WTC11 (cell line): ENCODE data around the gene WNT6. TPM values are rescaled to one million over a fixed set of nuclear protein-coding genes. Genes with fewer than 3 reads are reported as not detected.

Source experiments
- ATAC-seq: fragments of 200-7000 bp; cut with Tn5 transposase; 2 replicates; pipeline ENCODE4 v1.10.0; 2021; ENCODE audit warnings: mild to moderate bottlenecking, moderate library complexity
- CTCF ChIA-PET: fragments of 300-600 bp; sonication (Branson Sonifier 250); formaldehyde crosslinking; loops from one replicate; lab custom pipeline; 2021; ENCODE audit warnings: antibody characterized with exemption; lab: Charles Lee
- POLR2A ChIA-PET: fragments of 350-600 bp; sonication (Branson Sonifier 250); formaldehyde crosslinking; loops from one replicate; lab custom pipeline; 2021; ENCODE audit warnings: antibody characterized with exemption; lab: Charles Lee
- DNase-seq: peaks from one replicate; pipeline ENCODE4 v3.0.0; 2021; ENCODE audit warnings: low spot score
- H3K27ac Mint-ChIP-seq: 2 replicates; pipeline ENCODE4 v1.8.0; 2021; ENCODE audit warnings: mixed read lengths
- H3K27me3 Mint-ChIP-seq: 2 replicates; pipeline ENCODE4 v1.8.0; 2021; ENCODE audit warnings: low read depth, mild to moderate bottlenecking, moderate library complexity, mixed read lengths
- H3K36me3 Mint-ChIP-seq: 2 replicates; pipeline ENCODE4 v1.8.0; 2021; ENCODE audit warnings: mixed read lengths
- H3K4me1 Mint-ChIP-seq: 2 replicates; pipeline ENCODE4 v1.8.0; 2022; ENCODE audit warnings: mixed read lengths
- H3K4me3 Mint-ChIP-seq: 2 replicates; pipeline ENCODE4 v1.8.0; 2021; ENCODE audit warnings: mild to moderate bottlenecking, moderate library complexity, mixed read lengths
- H3K9me3 Mint-ChIP-seq: 2 replicates; pipeline ENCODE4 v1.8.0; 2021; ENCODE audit warnings: mixed read lengths
- CREM ChIP-seq: sonication (generic); formaldehyde crosslinking; IDR thresholded peaks from 2 replicates; pipeline ENCODE4 v1.8.1; 2022; ENCODE audit warnings: mild to moderate bottlenecking, missing genetic modification reagents, moderate library complexity
- E2F5 ChIP-seq: sonication (generic); formaldehyde crosslinking; IDR thresholded peaks from 2 replicates; pipeline ENCODE4 v1.8.1; 2022; ENCODE audit warnings: mild to moderate bottlenecking, moderate library complexity, missing genetic modification reagents
- ERG ChIP-seq: fragments of 250-450 bp; sonication (Bioruptor Pico); IDR thresholded peaks from 2 replicates; pipeline ENCODE4 v1.8.0; 2021; ENCODE audit warnings: mild to moderate bottlenecking
- ESRRA ChIP-seq: sonication (generic); formaldehyde crosslinking; IDR thresholded peaks from 2 replicates; pipeline ENCODE4 v1.8.1; 2022; ENCODE audit warnings: mild to moderate bottlenecking, missing genetic modification reagents, borderline replicate concordance
- FOXP1 ChIP-seq: sonication (generic); formaldehyde crosslinking; IDR thresholded peaks from 2 replicates; pipeline ENCODE4 v1.8.0; 2022; ENCODE audit warnings: missing genetic modification reagents, mild to moderate bottlenecking, moderate library complexity, borderline replicate concordance
- MLX ChIP-seq: sonication (generic); formaldehyde crosslinking; IDR thresholded peaks from 2 replicates; pipeline ENCODE4 v1.8.1; 2023; ENCODE audit warnings: mild to moderate bottlenecking, missing genetic modification reagents, moderate library complexity
- RELA ChIP-seq: sonication (generic); formaldehyde crosslinking; IDR thresholded peaks from 2 replicates; pipeline ENCODE4 v1.8.1; 2022; ENCODE audit warnings: missing genetic modification reagents, mild to moderate bottlenecking, borderline replicate concordance
- SP1 ChIP-seq: sonication (generic); formaldehyde crosslinking; conservative IDR thresholded peaks from 2 replicates; pipeline ENCODE4 v1.8.1; 2022; ENCODE audit warnings: missing genetic modification reagents
- STAT6 ChIP-seq: sonication (generic); formaldehyde crosslinking; conservative IDR thresholded peaks from 2 replicates; pipeline ENCODE4 v1.8.1; 2023; ENCODE audit warnings: mild to moderate bottlenecking, low read depth, missing genetic modification reagents, moderate library complexity
- TP53 ChIP-seq: sonication (generic); formaldehyde crosslinking; IDR thresholded peaks from 2 replicates; pipeline ENCODE4 v1.8.1; 2023; ENCODE audit warnings: mild to moderate bottlenecking, missing genetic modification reagents
- ZMAT4 ChIP-seq: fragments of 250-450 bp; sonication (Bioruptor Pico); IDR thresholded peaks from 2 replicates; pipeline ENCODE4 v1.9.0; 2021; ENCODE audit warnings: mild to moderate bottlenecking
- total RNA-seq: library from RNA; stranded (reverse); gene quantifications from 3 replicates; pipeline ENCODE4 v1.2.3, GENCODE V29; 2021

The WNT6 gene
- total RNA-seq, 1 experiment from 2014 or later = not detected

GRCh38 chr2:218812096-218812815 is 47.3 kb upstream of the WNT6 start:
- no peak for ATAC-seq
- H3K4me1 Mint-ChIP-seq = no peaks in the 10 kb centered on the region
- H3K4me3 Mint-ChIP-seq = no peak overlapping the region
- ChIA-PET POLR2A (no interaction called here), CTCF (interaction anchor here (0.9 kb wide), 1 partner anchor 102 kb away, joined by 3 read pairs; the partner anchor contains the start of gene TTLL4)
- no peak overlapping the region for H3K27ac Mint-ChIP-seq
- H3K36me3 Mint-ChIP-seq = no peaks in the 10 kb centered on the region
- TF ChIP-seq CREM (CRISPR knock-in tag) (no peak), FOXP1 (CRISPR knock-in tag) (no peak), MLX (CRISPR knock-in tag) (no peak), TP53 (CRISPR knock-in tag) (no peak), STAT6 (CRISPR knock-in tag) (no peak), ZMAT4 (CRISPR knock-in tag) (no peak), RELA (no peak), SP1 (CRISPR knock-in tag) (no peak), E2F5 (CRISPR knock-in tag) (no peak), ERG (CRISPR knock-in tag) (no peak)
- TF ChIP-seq, all 79 proteins: peak for 0
- no peak for DNase-seq
- Mint-ChIP-seq H3K9me3 (no peaks in the 10 kb centered on the region), H3K27me3 (no peaks in the 10 kb centered on the region)

GRCh38 chr2:218812861-218813260 is 46.7 kb upstream of the WNT6 start:
- no peak for ATAC-seq
- no peak overlapping the region for H3K27ac Mint-ChIP-seq
- no peaks in the 10 kb centered on the region for H3K27me3 Mint-ChIP-seq
- H3K4me1 Mint-ChIP-seq = no peaks in the 10 kb centered on the region
- ChIA-PET POLR2A (interaction anchor here (0.6 kb wide), 1 partner anchor 78 kb away, joined by 4 read pairs; no protein-coding TSS in a partner anchor), CTCF (interaction anchor here (0.9 kb wide), 1 partner anchor 103 kb away, joined by 3 read pairs; the partner anchor contains the start of gene TTLL4)
- H3K4me3 Mint-ChIP-seq = no peak overlapping the region
- no peaks in the 10 kb centered on the region for H3K9me3 Mint-ChIP-seq
- no peaks in the 10 kb centered on the region for H3K36me3 Mint-ChIP-seq
- TF ChIP-seq ESRRA (no peak), STAT6 (CRISPR knock-in tag) (no peak), ZMAT4 (CRISPR knock-in tag) (no peak)
- no peak for DNase-seq
